CD8-positive, alpha-beta memory T cell (primary cell): ENCODE results near the gene LNP1. TPM values are rescaled to one million over a fixed set of nuclear protein-coding genes. Genes with fewer than 3 reads are reported as not detected.

ENCODE experiments used
- CTCF ChIA-PET: fragments of 350-600 bp; sonication (Branson Sonifier 250); formaldehyde crosslinking; loops from one replicate; lab custom pipeline; 2021; ENCODE audit warnings: antibody characterized with exemption; lab: Charles Lee
- POLR2A ChIA-PET: fragments of 350-600 bp; sonication (Branson Sonifier 250); formaldehyde crosslinking; loops from one replicate; lab custom pipeline; 2021; ENCODE audit warnings: antibody characterized with exemption; lab: Charles Lee
- DNase-seq, 5 donors: peaks; one replicate each; pipeline versions ENCODE4 v3.0.0 to v3.0.0-alpha.2; 2020 to 2022; ENCODE audit warnings: mixed read lengths in 1 of 5
- H3K27ac ChIP-seq: one replicate; pipeline ENCODE4 v1.7.0; 2013; ENCODE audit warnings: low read depth, mild to moderate bottlenecking, low read length, moderate library complexity
- H3K27me3 ChIP-seq: 2 replicates; pipeline ENCODE4 v1.7.0; 2013; ENCODE audit warnings: low read length, mild to moderate bottlenecking; ENCODE audit not compliant: insufficient read depth, poor library complexity, severe bottlenecking
- H3K36me3 ChIP-seq: 2 replicates; pipeline ENCODE4 v1.7.0; 2013; ENCODE audit warnings: mild to moderate bottlenecking, low read length, moderate library complexity; ENCODE audit not compliant: insufficient read depth
- H3K4me1 ChIP-seq: 2 replicates; pipeline ENCODE4 v1.7.0; 2013; ENCODE audit warnings: mild to moderate bottlenecking, low read length, moderate library complexity; ENCODE audit not compliant: insufficient read depth
- H3K4me3 ChIP-seq: 2 replicates; pipeline ENCODE4 v1.7.0; 2013; ENCODE audit warnings: mild to moderate bottlenecking, low read length
- H3K9me3 ChIP-seq: 2 replicates; pipeline ENCODE4 v1.7.0; 2013; ENCODE audit warnings: mild to moderate bottlenecking, low read length
- H3K27ac Mint-ChIP-seq, 8 donors: one replicate each; pipeline ENCODE4 v1.8.0; 2020 to 2021; ENCODE audit warnings: mixed read lengths in 8 of 8, mild to moderate bottlenecking in 6 of 8, inconsistent platforms in 3 of 8, moderate library complexity in 3 of 8
- H3K27me3 Mint-ChIP-seq, 2 donors: one replicate each; pipeline ENCODE4 v1.8.0; 2020 to 2021; ENCODE audit warnings: mixed read lengths in 2 of 2, mild to moderate bottlenecking in 1 of 2, moderate library complexity in 1 of 2
- H3K36me3 Mint-ChIP-seq, 3 donors: one replicate each; pipeline ENCODE4 v1.8.0; 2020 to 2021; ENCODE audit warnings: mixed read lengths in 3 of 3, inconsistent platforms in 1 of 3, mild to moderate bottlenecking in 1 of 3
- H3K4me1 Mint-ChIP-seq, 3 donors: one replicate each; pipeline ENCODE4 v1.8.0; 2020 to 2021; ENCODE audit warnings: mixed read lengths in 3 of 3, inconsistent platforms in 1 of 3, mild to moderate bottlenecking in 1 of 3
- H3K4me3 Mint-ChIP-seq, 7 donors: one replicate each; pipeline ENCODE4 v1.8.0; 2020 to 2021; ENCODE audit warnings: mixed read lengths in 7 of 7, mild to moderate bottlenecking in 6 of 7, moderate library complexity in 4 of 7, inconsistent platforms in 2 of 7
- H3K9me3 Mint-ChIP-seq, 5 donors: one replicate each; pipeline ENCODE4 v1.8.0; 2020 to 2022; ENCODE audit warnings: mixed read lengths in 5 of 5, mild to moderate bottlenecking in 3 of 5, moderate library complexity in 2 of 5, inconsistent platforms in 1 of 5
- polyA plus RNA-seq: library from polyadenylated mRNA; unstranded; fragments of 300-500 nt; fragmentation: Illumina TruSeq; gene quantifications from one replicate; pipeline ENCODE4 v1.2.3, GENCODE V29; 2021
- total RNA-seq, 2 experiments: library from RNA; stranded (reverse); gene quantifications; one replicate each; pipeline ENCODE4 v1.2.3, GENCODE V29; 2021

LNP1 gene
- total and polyA plus RNA-seq, 3 experiments from 2014 or later: 0.71 to 1.6 (median 1.5) TPM

- H3K36me3 Mint-ChIP-seq: peaks cover 0 to 4% (median 2%) of the 10 kb centered on the region in 3 donors
- ChIA-PET CTCF (interaction anchor here (1.3 kb wide), 1 partner anchor 10 kb away, joined by 4 read pairs; no protein-coding TSS in a partner anchor), POLR2A (no interaction called here)
- Histone ChIP-seq H3K27ac (no peak overlapping the region), H3K36me3 (no peaks in the 10 kb centered on the region), H3K4me3 (no peak overlapping the region), H3K9me3 (no peaks in the 10 kb centered on the region), H3K27me3 (no peaks in the 10 kb centered on the region), H3K4me1 (no peaks in the 10 kb centered on the region)
- no peak overlapping the region for H3K4me3 Mint-ChIP-seq
- H3K27ac Mint-ChIP-seq: no peak overlapping the region
- no peak for DNase-seq
- peaks cover 2 to 6% of the 10 kb centered on the region in 2 donors for H3K27me3 Mint-ChIP-seq
- no peaks in the 10 kb centered on the region for H3K4me1 Mint-ChIP-seq
- H3K9me3 Mint-ChIP-seq: no peaks in the 10 kb centered on the region
Observed at GRCh38 chr3:100458814-100459213, 57.5 kb downstream of the LNP1 start.

- Histone ChIP-seq H3K36me3 (no peaks in the 10 kb centered on the region), H3K4me3 (no peak overlapping the region), H3K4me1 (no peaks in the 10 kb centered on the region), H3K9me3 (no peaks in the 10 kb centered on the region), H3K27me3 (no peaks in the 10 kb centered on the region), H3K27ac (no peak overlapping the region)
- Mint-ChIP-seq H3K9me3 (peaks cover 0 to 8% (median 5%) of the 10 kb centered on the region in 5 donors), H3K27ac (no peak overlapping the region), H3K4me1 (peaks cover 6 to 12% (median 9%) of the 10 kb centered on the region in 3 donors), H3K4me3 (no peak overlapping the region), H3K27me3 (peaks cover 2 to 6% of the 10 kb centered on the region in 2 donors), H3K36me3 (peaks cover 0 to 6% (median 0%) of the 10 kb centered on the region in 3 donors)
- POLR2A ChIA-PET: no interaction called here
- CTCF ChIA-PET: interaction anchor here (1.2 to 1.6 kb wide), 2 partner anchors 29 to 107 kb away, joined by 3 read pairs; partner anchors contain the start of gene TMEM45A
- DNase-seq: no peak
Observed at GRCh38 chr3:100463002-100463401, 61.7 kb downstream of the LNP1 start.

- H3K9me3 ChIP-seq: no peaks in the 10 kb centered on the region
- H3K27me3 ChIP-seq: no peaks in the 10 kb centered on the region
- no peak for DNase-seq
- no peak overlapping the region for H3K27ac ChIP-seq
- H3K4me3 ChIP-seq: no peak overlapping the region
- H3K4me1 Mint-ChIP-seq: peaks cover 6 to 12% (median 9%) of the 10 kb centered on the region in 3 donors
- H3K27ac Mint-ChIP-seq: no peak overlapping the region
- POLR2A ChIA-PET: no interaction called here
- peaks cover 0 to 13% (median 0%) of the 10 kb centered on the region in 3 donors for H3K36me3 Mint-ChIP-seq
- no peak overlapping the region for H3K4me3 Mint-ChIP-seq
- CTCF ChIA-PET: interaction anchor here (1.2 to 1.6 kb wide), 2 partner anchors 29 to 106 kb away, joined by 3 read pairs; partner anchors contain the start of gene TMEM45A
- peaks cover 2 to 6% of the 10 kb centered on the region in 2 donors for H3K27me3 Mint-ChIP-seq
- no peaks in the 10 kb centered on the region for H3K4me1 ChIP-seq
- H3K36me3 ChIP-seq: no peaks in the 10 kb centered on the region
- H3K9me3 Mint-ChIP-seq: peaks cover 0 to 11% (median 7%) of the 10 kb centered on the region in 5 donors
Observed at GRCh38 chr3:100463646-100464155, 62.4 kb downstream of the LNP1 start.

- no peak overlapping the region for H3K27ac Mint-ChIP-seq
Observed at GRCh38 chr3:100465892-100466777, 64.8 kb downstream of the LNP1 start.

GRCh38 chr3:100467133-100467532 lies 65.8 kb downstream of the LNP1 start:
- Histone ChIP-seq H3K27ac (no peak overlapping the region), H3K4me3 (no peak overlapping the region), H3K9me3 (no peaks in the 10 kb centered on the region), H3K27me3 (no peaks in the 10 kb centered on the region), H3K36me3 (no peaks in the 10 kb centered on the region), H3K4me1 (no peaks in the 10 kb centered on the region)
- Mint-ChIP-seq H3K9me3 (peaks cover 10 to 17% (median 13%) of the 10 kb centered on the region in 5 donors), H3K4me1 (peaks cover 6 to 12% (median 9%) of the 10 kb centered on the region in 3 donors), H3K27me3 (no peaks in the 10 kb centered on the region), H3K27ac (peak overlapping the region in 1 of 8 donors; percentile 34), H3K4me3 (peak overlapping the region in 1 of 7 donors; percentile 33), H3K36me3 (peaks cover 0 to 21% (median 2%) of the 10 kb centered on the region in 3 donors)
- no peak for DNase-seq
- CTCF ChIA-PET: no interaction called here
- POLR2A ChIA-PET: no interaction called here

More at GRCh38 chr3:100465892-100466777, 64.8 kb downstream of the LNP1 start:
- no peaks in the 10 kb centered on the region for H3K36me3 ChIP-seq
- Mint-ChIP-seq H3K27me3 (peaks cover 0 to 2% of the 10 kb centered on the region in 2 donors), H3K4me1 (peaks cover 6 to 12% (median 9%) of the 10 kb centered on the region in 3 donors), H3K4me3 (peak overlapping the region in 4 of 7 donors; percentile 16 to 77 (median 28)), H3K9me3 (peaks cover 10 to 17% (median 13%) of the 10 kb centered on the region in 5 donors), H3K36me3 (peaks cover 0 to 21% (median 2%) of the 10 kb centered on the region in 3 donors)
- no peaks in the 10 kb centered on the region for H3K4me1 ChIP-seq
- no peaks in the 10 kb centered on the region for H3K9me3 ChIP-seq
- no peak for DNase-seq
- ChIA-PET CTCF (no interaction called here), POLR2A (no interaction called here)
- no peaks in the 10 kb centered on the region for H3K27me3 ChIP-seq
- no peak overlapping the region for H3K4me3 ChIP-seq
- no peak overlapping the region for H3K27ac ChIP-seq

GRCh38 chr3:100468676-100469075 lies 67.3 kb downstream of the LNP1 start:
- Histone ChIP-seq H3K27ac (no peak overlapping the region), H3K4me3 (no peak overlapping the region), H3K27me3 (no peaks in the 10 kb centered on the region), H3K9me3 (no peaks in the 10 kb centered on the region), H3K36me3 (no peaks in the 10 kb centered on the region), H3K4me1 (no peaks in the 10 kb centered on the region)
- no peak for DNase-seq
- ChIA-PET CTCF (interaction anchor here (0.6 kb wide), 1 partner anchor 73 kb away, joined by 3 read pairs; no protein-coding TSS in a partner anchor), POLR2A (no interaction called here)
- Mint-ChIP-seq H3K9me3 (peaks cover 10 to 17% (median 13%) of the 10 kb centered on the region in 5 donors), H3K27me3 (no peaks in the 10 kb centered on the region), H3K36me3 (peaks cover 0 to 21% (median 2%) of the 10 kb centered on the region in 3 donors), H3K27ac (no peak overlapping the region), H3K4me1 (peaks cover 6 to 12% (median 9%) of the 10 kb centered on the region in 3 donors), H3K4me3 (no peak overlapping the region)

GRCh38 chr3:100470951-100471350 lies 69.6 kb downstream of the LNP1 start:
- Mint-ChIP-seq H3K27ac (no peak overlapping the region), H3K4me1 (peaks cover 4 to 9% (median 7%) of the 10 kb centered on the region in 3 donors), H3K9me3 (peaks cover 10 to 17% (median 13%) of the 10 kb centered on the region in 5 donors), H3K4me3 (no peak overlapping the region), H3K36me3 (peaks cover 0 to 21% (median 2%) of the 10 kb centered on the region in 3 donors), H3K27me3 (peaks cover 0 to 2% of the 10 kb centered on the region in 2 donors)
- Histone ChIP-seq H3K27me3 (no peaks in the 10 kb centered on the region), H3K27ac (no peak overlapping the region), H3K4me3 (no peak overlapping the region), H3K36me3 (no peaks in the 10 kb centered on the region), H3K9me3 (no peaks in the 10 kb centered on the region), H3K4me1 (no peaks in the 10 kb centered on the region)
- POLR2A ChIA-PET: no interaction called here
- DNase-seq: no peak
- CTCF ChIA-PET: no interaction called here
